ENCODE data around the gene KCNA5.
A peak's percentile ranks its signal among the peaks of the same experiment; 100 is the strongest.

Gene KCNA5

GRCh38 chr12:5043589-5044419, at the start of gene KCNA5:
TSS of gene KCNA5 (plus strand) at chr12:5043879. CDS start at chr12:5044148, 269 bp downstream.
- DNase-seq = no peak

GRCh38 chr12:4994622-4995021, 49.1 kb upstream of the KCNA5 start:
- DNase-seq = no peak

- DNase-seq = no peak
Observed at GRCh38 chr12:4996714-4997113, 47.0 kb upstream of the KCNA5 start.

- no peak for DNase-seq
Observed at GRCh38 chr12:4997939-4998338, 45.7 kb upstream of the KCNA5 start.

GRCh38 chr12:5000204-5000603, 43.5 kb upstream of the KCNA5 start:
- no peak for DNase-seq

GRCh38 chr12:5000658-5001385, 42.9 kb upstream of the KCNA5 start:
- no peak for DNase-seq

- DNase-seq = peak; percentile 35 to 58
Observed at GRCh38 chr12:5003025-5003666, 40.5 kb upstream of the KCNA5 start.

GRCh38 chr12:5008661-5009060, 35.0 kb upstream of the KCNA5 start:
- DNase-seq = no peak

GRCh38 chr12:5010151-5010550, 33.5 kb upstream of the KCNA5 start:
- DNase-seq = no peak

- no peak for DNase-seq
Observed at GRCh38 chr12:5012337-5012736, 31.3 kb upstream of the KCNA5 start.

GRCh38 chr12:5013266-5013730, 30.4 kb upstream of the KCNA5 start:
- DNase-seq = no peak

- no peak for DNase-seq
Observed at GRCh38 chr12:5014269-5014668, 29.4 kb upstream of the KCNA5 start.

GRCh38 chr12:5015711-5016492, 27.8 kb upstream of the KCNA5 start:
- no peak for DNase-seq

- no peak for DNase-seq
Observed at GRCh38 chr12:5016526-5016925, 27.2 kb upstream of the KCNA5 start.

GRCh38 chr12:5017638-5018348, 25.9 kb upstream of the KCNA5 start:
- no peak for DNase-seq

GRCh38 chr12:5018677-5019076, 25.0 kb upstream of the KCNA5 start:
- DNase-seq = no peak

GRCh38 chr12:5022025-5022424, 21.7 kb upstream of the KCNA5 start:
- DNase-seq = no peak

- DNase-seq = peak; percentile 29 to 48
Observed at GRCh38 chr12:5022465-5023061, 21.1 kb upstream of the KCNA5 start.

- DNase-seq = no peak
Observed at GRCh38 chr12:5023842-5024241, 19.8 kb upstream of the KCNA5 start.

- DNase-seq = no peak
Observed at GRCh38 chr12:5026342-5026938, 17.2 kb upstream of the KCNA5 start.
